Fibroblast of the aortic adventitia (primary cell): Measurements from ENCODE around the gene CPA4. TPM values are rescaled to one million over a fixed set of nuclear protein-coding genes. Genes with fewer than 3 reads are reported as not detected.

ENCODE experiments used
- DNase-seq: peaks from one replicate; pipeline ENCODE4 v3.0.0-alpha.2; 2010; ENCODE audit warnings: low read depth
- H3K4me3 ChIP-seq: 2 replicates; pipeline ENCODE4 v1.5.1; 2011; ENCODE audit warnings: low read depth, mild to moderate bottlenecking, control low read depth, low read length, moderate library complexity
- CTCF ChIP-seq: IDR thresholded peaks from 2 replicates; pipeline ENCODE4 v1.5.1; 2011; ENCODE audit warnings: mild to moderate bottlenecking, low read length, control low read depth, inconsistent platforms; ENCODE audit not compliant: insufficient read depth
- total RNA-seq: library from RNA; depleted of rRNA; stranded (reverse); fragments of >200 nt; gene quantifications from 2 replicates; pipeline ENCODE4 v1.2.3, GENCODE V29; 2012; ENCODE audit warnings: low replicate concordance

CPA4 gene
- total RNA-seq, 1 donor: 7.7 TPM

DNA sequence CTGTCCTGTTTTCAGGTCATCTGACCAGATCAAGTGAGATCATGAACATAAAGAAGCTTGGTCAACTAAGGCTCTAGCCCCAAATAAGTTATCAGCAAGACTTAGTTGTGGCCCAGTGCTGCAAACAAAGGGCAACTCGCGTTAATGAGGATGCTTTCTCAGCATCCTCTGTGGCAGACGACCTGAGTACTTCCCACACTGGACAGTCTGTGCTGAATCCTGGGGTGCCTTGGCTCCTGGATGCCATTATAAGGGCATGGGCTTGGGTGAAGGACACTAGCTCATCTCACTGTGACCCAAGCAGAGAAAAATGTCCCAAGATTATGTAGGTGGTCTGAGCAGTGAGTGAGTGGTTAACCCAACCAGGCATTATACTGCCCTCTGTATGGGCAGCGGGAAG lies 65.5 kb downstream of the CPA4 start:
- no peak overlapping the region for H3K4me3 ChIP-seq
- no peak for TF ChIP-seq CTCF
- no peak for DNase-seq

- no peak for TF ChIP-seq CTCF
- no peak overlapping the region for H3K4me3 ChIP-seq
- DNase-seq: no peak
Observed at GRCh38 chr7:130359276-130359857, 66.4 kb downstream of the CPA4 start.

- TF ChIP-seq CTCF: no peak
- no peak overlapping the region for H3K4me3 ChIP-seq
- DNase-seq: no peak
Observed at GRCh38 chr7:130360518-130360917, 67.6 kb downstream of the CPA4 start.

GRCh38 chr7:130361681-130362080 lies 68.7 kb downstream of the CPA4 start:
- no peak overlapping the region for H3K4me3 ChIP-seq
- DNase-seq: no peak
- TF ChIP-seq CTCF: no peak

- H3K4me3 ChIP-seq: no peak overlapping the region
- TF ChIP-seq CTCF: no peak
- DNase-seq: no peak
Observed at GRCh38 chr7:130362251-130362816, 69.4 kb downstream of the CPA4 start.

GRCh38 chr7:130363026-130363847 lies 70.3 kb downstream of the CPA4 start:
- peak; percentile 93 for DNase-seq
- H3K4me3 ChIP-seq: no peak overlapping the region
- no peak for TF ChIP-seq CTCF
